HG03432 (cell line): ENCODE measurements around the gene NUP210L.
"Not testable (repeated sequence)": the region's sequence is repeated elsewhere in the genome, so short reads cannot be mapped to it uniquely, and the experiment has no call there.

Experiments
- ATAC-seq: cut with Tn5 transposase; IDR thresholded peaks from one replicate; pipeline ENCODE4 v1.9.1; 2021; ENCODE audit warnings: mild to moderate bottlenecking, moderate library complexity; ENCODE audit not compliant: unreplicated experiment

NUP210L gene

DNA sequence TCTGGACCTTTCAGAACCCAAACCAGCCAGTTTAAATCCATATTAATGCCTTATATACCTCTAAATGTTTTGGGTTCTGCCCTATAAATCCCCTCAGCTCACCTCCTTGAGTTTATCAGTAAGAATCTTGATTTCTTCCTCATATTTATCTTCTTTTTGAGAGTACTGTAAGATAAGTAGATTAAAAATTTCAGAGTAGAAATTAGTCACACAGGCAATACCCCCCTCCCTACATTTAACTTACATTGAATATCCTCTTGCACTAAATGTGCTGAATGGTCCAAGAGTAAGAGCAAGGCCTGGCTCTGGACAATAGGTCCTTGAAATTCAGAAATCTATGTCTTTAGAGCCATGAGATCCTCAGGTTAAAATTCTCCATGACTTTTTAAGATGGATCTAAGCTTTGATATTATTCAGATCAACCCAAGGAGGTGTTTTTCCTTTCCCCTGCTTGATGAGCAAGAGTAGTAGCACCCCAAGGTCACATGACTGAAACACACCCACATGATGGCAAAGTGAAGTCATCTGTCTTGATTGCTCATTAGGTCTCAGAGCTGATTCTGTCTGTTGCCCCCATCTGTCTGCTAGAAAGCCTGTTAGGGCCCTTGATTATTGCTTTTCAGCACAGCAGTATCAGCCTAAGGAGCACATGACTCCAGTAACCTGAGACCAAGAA lies 15.8 kb upstream of the NUP210L start:
- ATAC-seq: no peak

DNA sequence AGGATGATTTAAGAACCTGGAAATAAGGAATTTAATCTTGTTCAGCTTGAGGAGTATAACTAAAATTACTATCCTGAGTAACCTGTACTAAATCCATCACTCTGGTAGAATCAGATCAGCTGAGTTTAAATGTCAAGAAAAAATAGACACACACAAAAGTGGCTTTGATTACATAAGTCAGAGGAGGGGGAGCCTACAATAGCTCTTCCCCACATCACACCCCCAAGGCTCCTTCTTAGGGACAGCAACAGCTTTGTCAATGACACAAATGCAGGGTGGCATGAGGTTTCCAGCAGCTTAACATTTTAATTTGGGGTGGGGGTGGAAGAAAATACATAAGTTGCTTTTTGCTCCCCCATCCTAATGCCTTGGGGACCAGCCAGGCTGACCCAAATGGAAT lies 12.6 kb upstream of the NUP210L start:
- ATAC-seq: no peak

DNA sequence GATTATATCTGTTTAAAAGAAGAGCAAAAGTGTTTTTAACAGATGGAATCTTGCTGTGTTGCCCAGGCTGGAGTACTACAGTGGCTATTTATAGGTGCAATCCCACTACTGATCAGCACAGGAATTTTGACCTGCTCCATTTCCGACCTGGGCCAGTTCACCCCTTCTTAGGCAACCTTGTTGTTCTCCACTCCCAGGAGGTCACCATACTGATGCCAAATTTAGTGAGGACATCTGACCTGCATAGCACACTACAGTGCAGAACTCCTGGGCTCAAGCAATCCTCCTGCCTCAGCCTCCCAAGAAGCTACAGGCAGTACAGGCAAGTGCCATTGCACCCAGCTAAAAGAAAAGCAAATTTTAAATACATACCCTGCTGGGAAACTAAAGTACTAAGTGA lies 11.3 kb upstream of the NUP210L start:
- ATAC-seq: no peak

DNA sequence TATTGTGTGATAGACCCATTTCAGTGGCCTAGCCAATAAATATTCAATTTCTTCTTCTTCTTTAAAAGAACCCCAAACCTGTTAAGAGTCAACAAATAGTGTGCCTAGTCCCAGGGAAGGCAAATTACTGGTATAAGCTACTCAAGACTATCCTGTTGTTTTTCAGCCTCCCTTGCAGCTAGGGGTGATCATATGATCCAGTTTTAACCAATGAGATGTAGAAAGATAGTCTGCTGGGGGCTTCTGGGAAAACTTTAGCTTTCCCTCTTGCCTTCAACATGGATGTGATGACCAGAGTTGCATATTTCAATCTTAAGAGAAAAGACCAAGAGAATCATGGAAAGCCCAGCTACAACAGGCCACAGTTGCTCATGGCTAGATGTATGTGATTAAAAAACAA lies 4.7 kb upstream of the NUP210L start:
- no peak for ATAC-seq

DNA sequence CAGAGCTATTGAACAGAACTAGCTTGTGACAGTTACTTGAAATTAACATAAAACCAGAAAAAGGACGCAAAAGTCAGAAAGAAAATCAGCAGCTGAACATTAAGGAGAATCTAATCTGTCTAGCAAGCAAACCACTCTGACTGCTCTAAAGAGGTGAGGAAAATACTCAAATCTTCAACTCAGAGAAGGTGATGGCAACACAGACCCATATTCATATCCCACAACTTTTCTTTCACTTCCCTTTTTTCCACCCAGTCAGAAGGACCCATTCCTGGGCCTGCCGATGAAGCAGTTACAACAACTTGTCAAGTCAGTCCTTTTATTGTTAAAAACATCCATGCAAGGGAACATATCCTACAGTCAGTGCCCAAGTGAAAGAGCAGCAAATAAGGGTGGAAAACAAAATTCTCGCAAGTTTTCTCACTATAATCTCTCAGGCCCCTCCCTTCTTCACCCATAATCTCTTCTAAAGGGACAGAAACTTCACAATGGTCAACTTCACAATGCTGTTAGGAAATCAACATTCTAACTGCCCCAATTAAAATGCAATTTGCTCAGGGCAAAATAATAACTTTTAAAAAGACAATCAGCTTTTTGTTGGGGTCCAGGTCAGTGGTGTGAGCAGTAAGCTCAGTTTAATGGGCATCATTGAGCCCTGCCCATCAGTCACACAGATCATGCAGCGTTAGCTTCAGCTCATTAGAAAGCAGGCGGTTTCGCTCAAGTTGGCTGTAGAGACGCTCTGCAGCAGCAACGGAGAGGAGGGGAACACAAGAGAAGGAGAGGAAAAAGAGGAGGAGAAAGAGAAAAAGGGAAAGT lies 3.6 kb upstream of the NUP210L start:
- ATAC-seq: peak; percentile 38

DNA sequence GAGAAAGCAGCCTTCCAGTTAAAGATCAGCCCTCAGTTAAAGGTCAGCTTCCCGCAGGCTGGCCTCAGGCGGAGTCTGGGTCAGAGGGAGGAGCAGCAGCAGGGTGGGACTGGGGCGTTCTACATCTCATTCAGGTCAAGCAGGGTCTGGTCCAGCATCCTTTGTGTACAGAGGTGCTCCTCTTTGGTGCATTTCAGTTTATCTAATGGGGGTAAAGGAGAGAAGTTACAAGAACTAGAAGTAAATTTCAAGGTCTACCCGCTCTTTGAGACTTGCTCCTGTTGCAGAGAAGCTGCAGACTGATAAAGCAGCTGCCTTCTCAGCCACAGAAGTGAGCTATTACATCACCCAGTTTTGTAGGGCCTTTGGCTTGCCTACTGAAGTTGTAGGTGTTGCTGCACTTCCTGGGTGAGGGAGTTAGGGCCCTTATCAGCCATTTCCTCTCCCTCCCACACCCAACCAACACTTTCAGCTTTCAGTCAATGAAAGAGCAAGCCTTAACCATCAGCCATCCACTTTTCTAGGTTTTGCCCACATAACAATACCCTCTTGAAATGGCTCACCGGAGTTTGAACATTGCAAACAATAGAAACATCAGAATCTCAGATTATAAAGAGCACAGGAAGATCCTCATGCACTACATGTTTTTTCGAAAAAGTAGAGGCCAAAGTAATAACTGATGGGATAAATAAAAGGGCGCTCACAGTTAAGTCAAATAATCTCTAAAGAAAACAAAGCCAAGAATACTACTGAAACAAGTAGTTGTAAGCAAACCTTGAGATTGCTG lies 2.8 kb upstream of the NUP210L start:
- peak; percentile 76 for ATAC-seq

DNA sequence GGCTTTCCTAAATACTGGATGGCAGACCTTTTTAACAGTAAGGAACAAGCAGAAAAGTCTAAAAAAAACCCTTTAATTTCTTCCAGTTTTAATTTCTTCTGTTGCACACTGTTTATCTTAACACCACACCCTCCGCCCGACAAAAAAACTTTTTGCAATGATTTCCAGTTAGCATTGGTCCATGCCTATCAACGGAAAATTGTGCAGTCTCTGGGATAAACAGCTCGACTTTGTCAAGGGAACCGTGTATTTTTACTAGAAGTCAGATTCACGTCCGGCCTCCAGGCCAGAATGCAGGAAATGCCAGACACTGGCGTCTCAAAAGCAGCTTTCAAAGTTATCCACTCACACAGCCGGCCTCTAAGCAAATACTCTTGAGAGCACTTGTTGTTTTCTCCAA lies 378 bp upstream of the NUP210L start:
- no peak for ATAC-seq

DNA sequence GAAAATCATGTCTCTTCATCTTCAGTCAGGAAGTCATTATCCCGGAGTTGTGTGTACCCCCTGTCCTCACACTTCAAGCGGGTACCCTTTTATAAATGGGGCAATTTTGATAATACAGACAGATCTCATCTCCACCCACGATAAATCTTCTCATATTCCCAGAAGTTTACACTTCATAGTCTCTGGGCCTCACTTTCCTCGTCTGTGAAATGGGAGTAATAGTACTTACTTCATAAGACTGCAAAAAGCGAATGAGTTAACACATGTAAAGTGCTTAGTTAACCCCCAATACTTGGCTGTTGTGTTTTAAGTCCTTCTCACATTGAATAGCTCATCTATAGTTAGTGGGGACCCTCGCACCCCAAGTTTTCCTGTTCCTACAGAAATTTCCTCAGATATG lies 820 bp downstream of the NUP210L start:
- ATAC-seq: no peak

DNA sequence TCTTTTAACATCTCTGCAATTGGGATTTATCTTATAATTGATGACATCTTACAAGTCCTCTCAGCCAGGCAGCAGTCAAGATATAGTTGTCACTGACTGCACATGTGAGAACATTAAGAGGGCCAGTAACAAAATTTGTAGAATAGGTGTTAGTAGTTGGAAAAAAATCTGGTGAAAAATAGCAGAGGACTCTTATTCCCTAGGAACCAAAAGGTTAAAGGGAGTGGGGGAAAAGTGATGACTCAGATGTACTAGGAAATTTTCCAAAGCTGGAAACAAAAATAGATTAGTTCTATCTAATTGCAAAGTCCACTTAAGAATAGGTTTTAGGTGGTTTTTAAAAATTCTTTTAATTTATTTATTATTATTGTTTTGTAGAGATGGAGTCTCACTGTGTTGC lies 3.6 kb downstream of the NUP210L start:
- ATAC-seq: no peak

DNA sequence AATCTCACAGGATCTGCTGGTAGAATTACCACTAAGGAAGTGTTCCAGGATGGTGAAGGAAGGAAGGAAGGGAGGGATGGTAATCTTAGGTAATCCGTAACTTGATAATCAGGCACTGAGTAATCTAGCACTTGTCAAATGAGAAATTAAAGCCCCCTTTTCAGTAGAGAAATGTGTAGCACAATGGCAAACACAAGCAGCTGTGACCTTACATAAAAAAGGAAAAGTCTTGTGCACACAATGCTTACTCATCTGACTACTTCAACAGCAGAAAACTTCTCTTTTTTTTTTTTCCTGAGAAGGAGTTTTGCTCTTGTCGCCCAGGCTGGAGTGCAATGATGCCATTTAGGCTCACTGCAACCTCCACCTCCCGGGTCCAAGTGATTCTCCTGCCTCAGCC lies 6.1 kb downstream of the NUP210L start:
- ATAC-seq: no peak

DNA sequence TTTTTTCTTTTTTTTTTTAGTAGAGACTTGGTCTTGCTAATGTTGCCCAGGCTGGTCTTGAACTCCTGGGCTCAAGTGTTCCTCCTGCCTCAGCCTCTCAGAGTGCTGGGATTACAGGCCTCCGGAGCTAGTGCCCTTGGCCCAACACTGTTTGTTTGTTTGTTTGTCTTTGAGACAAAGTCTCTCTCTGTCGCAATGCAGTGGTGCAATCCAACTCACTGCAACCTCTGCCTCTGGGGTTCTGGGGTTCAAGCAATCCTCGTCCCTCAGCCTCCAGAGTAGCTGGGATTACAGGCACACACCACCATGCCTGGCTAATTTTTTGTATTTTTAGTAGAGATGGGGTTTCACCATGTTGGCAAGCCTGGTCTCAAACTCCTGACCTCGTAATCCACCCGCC lies 7.4 kb downstream of the NUP210L start:
- ATAC-seq: not testable (repeated sequence)

DNA sequence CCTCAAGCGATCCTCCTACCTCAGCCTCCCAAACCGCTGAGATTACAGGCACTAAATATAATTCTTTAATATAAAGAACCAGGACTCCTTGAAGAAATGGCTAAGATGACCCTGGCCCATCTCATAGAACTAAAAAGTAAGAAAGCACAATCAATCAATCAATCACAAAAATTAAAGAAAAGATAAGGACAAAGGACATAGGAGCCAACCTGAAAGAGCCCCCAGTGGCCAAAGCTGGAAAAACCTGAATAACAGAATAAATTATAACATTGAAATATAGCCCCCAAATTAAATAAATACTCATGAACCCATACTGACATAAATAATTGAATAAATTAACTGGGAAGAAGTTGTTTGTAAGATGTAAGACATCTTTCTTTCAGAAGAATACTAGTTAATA lies 8.9 kb downstream of the NUP210L start:
- ATAC-seq: no peak

DNA sequence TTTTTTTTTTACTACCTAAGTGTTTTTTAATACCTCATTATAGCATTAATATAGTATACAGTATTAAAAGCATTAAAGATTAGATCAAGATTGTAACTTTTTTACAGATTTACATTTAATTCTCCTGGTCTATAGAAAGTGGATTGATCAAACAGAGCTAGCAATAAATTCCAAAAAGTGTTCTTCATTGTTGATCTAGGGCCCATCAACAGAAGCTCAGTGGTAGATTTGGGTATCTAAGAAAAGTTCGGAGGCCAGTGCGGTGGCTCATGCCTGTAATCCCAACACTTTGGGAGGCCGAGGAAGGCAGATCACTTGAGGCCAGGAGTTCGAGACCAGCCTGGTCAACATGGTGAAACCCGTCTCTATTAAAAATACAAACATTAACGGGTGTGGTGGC lies 12.5 kb downstream of the NUP210L start:
- ATAC-seq: no peak

DNA sequence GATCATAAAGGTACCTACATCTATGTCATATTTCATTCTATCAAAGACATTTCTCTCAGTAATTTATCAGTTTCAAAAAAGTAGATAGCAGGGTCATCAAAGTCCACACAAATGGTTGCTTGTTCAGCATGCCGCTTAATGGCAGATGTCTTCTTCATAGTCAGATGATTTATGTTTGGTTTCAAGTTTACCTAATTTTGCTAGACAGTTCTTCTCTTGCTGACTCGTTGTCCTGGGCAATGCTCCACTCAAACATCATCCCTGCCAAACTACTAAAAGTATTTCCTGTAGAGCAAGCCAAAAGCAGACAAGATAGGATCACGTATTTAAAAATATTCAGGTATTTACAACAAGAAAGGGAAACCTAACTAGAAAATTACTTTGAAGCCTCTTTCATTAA lies 13.6 kb downstream of the NUP210L start:
- no peak for ATAC-seq

DNA sequence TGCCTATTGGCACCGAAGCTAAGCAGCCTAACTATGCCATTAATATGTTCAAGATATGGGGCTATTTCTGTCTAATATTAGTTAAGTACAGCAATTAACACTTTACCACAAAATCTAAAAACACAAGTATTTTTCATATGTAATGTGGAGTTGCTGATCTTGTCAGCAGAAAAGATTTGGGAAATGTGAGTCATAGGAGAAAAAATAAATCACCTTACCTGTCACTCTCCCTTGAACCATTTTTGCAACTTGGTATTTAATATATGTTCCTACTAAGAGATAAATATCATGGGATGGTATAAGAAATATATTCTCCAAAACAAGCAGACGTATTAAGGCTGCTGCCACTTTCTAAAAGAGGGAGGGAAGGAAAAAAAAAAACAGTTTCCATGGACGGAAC lies 17.0 kb downstream of the NUP210L start:
- ATAC-seq: no peak

DNA sequence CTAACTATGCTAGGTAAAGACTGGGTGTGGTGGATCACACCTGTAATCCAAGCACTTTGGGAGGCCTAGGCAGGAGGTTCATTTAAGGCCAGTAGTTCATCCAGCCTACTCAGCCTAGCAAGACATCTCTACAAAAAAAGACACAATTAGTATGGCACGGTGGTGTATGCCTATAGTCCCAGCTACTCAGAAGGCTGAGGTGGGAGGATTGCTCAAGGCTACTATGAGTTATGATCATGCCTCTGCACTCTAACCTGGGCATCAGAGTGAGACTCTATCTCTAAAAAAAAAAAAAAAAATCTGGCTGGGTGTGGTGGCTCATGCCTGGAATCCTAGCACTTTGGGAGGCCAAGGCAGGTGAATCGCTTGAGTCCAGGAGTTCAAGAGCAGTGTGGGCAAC lies 21.6 kb downstream of the NUP210L start:
- ATAC-seq: no peak

DNA sequence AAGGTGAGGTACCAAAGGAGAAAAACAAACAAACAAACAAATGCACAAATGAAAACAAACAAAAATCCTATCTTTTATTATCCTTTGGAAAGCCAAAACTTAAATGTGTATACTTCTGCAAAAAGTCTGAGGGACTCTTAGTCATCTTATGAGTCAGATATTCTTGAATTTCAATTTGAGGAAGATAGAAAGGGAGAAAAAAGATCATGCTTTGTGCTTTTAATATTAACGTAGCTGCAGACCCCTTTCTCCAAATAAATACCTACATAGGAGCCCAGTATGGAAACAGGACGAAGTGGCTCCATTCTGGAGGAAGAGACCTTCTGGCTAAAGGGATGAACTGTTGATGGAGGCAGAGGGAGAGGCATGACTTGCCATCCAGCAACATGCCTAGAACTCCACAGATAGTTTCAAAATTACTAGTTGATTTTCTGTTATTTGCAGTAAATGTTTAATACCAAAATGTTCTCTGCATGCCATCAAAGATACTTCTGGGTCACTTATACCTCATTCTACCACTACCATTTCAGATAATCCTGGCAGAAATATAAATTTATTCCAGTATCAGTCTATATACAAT lies 25.4 kb downstream of the NUP210L start:
- no peak for ATAC-seq

DNA sequence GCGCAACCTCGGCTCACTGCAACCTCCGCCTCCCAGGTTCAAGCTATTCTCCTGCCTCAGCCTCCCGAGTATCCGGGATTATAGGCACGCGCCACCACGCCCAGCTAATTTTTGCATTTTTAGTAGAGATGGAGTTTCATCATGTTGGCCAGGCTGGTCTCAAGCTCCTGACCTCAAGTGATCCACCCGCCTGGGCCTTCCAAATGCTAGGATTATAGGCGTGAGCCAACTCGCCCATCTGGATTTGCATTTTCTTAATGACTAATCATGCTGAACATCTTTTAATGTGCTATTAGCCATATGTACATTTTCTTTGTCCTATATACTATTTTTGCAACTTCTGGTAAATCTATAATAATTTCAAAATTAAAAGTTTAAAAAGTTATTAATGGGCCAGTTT lies 31.7 kb downstream of the NUP210L start:
- not testable (repeated sequence) for ATAC-seq

DNA sequence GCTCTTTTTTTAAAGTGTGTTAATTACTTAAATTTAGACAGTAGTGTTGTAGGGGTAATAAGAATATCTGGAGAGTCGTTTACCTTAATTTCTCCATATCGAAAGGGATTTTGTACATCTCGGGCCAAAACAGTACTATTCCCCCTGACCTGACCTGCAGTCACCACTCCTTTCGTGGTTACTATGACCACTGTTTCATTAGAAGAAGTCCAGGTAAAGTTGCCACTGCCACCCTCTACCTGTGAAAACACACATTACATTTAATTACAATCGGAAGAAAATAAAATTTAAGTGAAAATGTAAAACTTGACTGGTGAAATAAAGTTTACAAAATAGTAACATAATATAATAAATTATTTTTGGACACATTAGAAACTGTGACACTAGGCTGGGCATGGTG lies 37.2 kb downstream of the NUP210L start:
- ATAC-seq: no peak

DNA sequence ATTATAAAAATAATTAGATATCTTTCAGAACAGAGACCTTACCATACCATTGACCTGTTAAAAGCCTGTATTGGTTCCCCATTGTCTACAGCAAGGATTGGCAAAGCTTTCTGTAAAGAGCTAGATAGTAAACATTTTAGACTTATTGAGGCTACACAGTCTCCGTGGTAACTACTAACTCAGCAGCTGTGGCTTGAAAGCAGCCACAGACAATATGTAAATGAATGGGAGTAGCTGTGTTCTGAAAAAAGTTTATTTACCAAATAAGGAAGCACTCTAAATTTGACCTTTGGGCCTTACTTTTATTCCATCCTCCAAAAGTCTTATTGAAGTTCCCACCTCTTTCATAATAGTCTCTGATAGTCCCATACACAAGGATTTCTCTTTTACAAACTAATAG lies 39.7 kb downstream of the NUP210L start:
- no peak for ATAC-seq

DNA sequence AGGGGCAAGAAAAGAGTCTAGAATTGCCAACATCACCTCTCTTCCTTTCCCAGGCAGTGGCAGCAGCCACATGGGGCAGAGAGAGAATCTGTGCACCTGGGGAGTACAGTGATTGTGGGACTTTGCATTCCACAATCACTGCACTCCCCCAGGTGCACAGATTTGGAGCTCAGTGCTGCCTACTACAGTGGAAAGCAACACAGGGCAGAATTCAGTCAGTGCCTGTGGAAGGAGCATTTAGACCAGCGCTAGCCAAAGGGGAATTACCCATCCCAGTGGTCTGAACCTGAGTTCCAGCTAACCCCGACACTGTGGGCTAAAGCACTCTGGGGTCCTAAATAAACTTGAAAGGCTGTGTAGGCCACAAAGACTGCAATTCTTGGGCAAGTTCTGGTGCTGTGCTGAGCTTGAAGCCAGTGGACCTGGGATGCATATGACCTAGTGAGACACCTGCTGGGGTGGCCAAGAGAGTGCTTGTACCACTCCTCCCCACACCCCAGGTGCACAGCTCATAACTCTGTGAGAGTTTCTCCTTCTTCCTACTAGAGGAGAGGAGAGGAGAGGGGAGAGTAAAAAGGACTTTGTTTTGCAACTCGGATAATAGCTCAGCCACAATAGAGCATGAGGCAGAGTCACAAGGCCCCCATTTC lies 50.3 kb downstream of the NUP210L start:
- no peak for ATAC-seq
